Activated CD4-positive, alpha-beta T cell treated with anti-CD3 and anti-CD28 coated beads, Interleukin-2, amount 50 U/mL, for 24 hours (primary cell): Measurements from ENCODE around the gene SND1.

Source experiments
- DNase-seq, 2 donors: peaks; one replicate each; pipeline ENCODE4 v3.0.0-alpha.2; 2020; ENCODE audit warnings: low read depth in 1 of 2, low spot score in 1 of 2

Gene SND1

GRCh38 chr7:127858091-127858914 lies 206.3 kb downstream of the SND1 start:
- no peak for DNase-seq

GRCh38 chr7:127858915-127859189 lies 206.9 kb downstream of the SND1 start:
- no peak for DNase-seq

GRCh38 chr7:127859330-127859729 lies 207.3 kb downstream of the SND1 start:
- DNase-seq, result no peak

GRCh38 chr7:127862525-127862924 lies 210.5 kb downstream of the SND1 start:
- DNase-seq, result no peak

GRCh38 chr7:127863082-127863481 lies 211.1 kb downstream of the SND1 start:
- no peak for DNase-seq

GRCh38 chr7:127865466-127865865 lies 213.5 kb downstream of the SND1 start:
- no peak for DNase-seq

GRCh38 chr7:127870231-127870907 lies 218.4 kb downstream of the SND1 start:
- no peak for DNase-seq

- DNase-seq, result no peak
Observed at GRCh38 chr7:127871226-127871625, 219.2 kb downstream of the SND1 start.

GRCh38 chr7:127872122-127872521 lies 220.1 kb downstream of the SND1 start:
- no peak for DNase-seq

- DNase-seq, result no peak
Observed at GRCh38 chr7:127873151-127873550, 221.2 kb downstream of the SND1 start.

GRCh38 chr7:127873715-127874636 lies 222.0 kb downstream of the SND1 start:
- no peak for DNase-seq

- DNase-seq, result no peak
Observed at GRCh38 chr7:127874951-127875608, 223.1 kb downstream of the SND1 start.

- no peak for DNase-seq
Observed at GRCh38 chr7:127876393-127876792, 224.4 kb downstream of the SND1 start.

GRCh38 chr7:127877951-127878350 lies 226.0 kb downstream of the SND1 start:
- no peak for DNase-seq

- DNase-seq, result no peak
Observed at GRCh38 chr7:127878791-127879190, 226.8 kb downstream of the SND1 start.

GRCh38 chr7:127879436-127879835 lies 227.4 kb downstream of the SND1 start:
- no peak for DNase-seq

GRCh38 chr7:127879942-127880341 lies 227.9 kb downstream of the SND1 start:
- no peak for DNase-seq

GRCh38 chr7:127880454-127880853 lies 228.5 kb downstream of the SND1 start:
- DNase-seq, result no peak

- DNase-seq, result no peak
Observed at GRCh38 chr7:127881564-127881963, 229.6 kb downstream of the SND1 start.

- DNase-seq, result no peak
Observed at GRCh38 chr7:127882313-127882920, 230.4 kb downstream of the SND1 start.

- no peak for DNase-seq
Observed at GRCh38 chr7:127884066-127884559, 232.1 kb downstream of the SND1 start.
